SK-N-MC (cell line): ENCODE results near the gene RPUSD4.

Experiments used
- EZH2 ChIP-seq: fragments of 200-600 bp; sonication (generic); IDR thresholded peaks from one replicate; pipeline ENCODE4 v1.6.1; 2017; ENCODE audit warnings: antibody characterized with exemption
- FOXP2 ChIP-seq: optimal IDR thresholded peaks from 2 replicates; pipeline ENCODE3; 2011; ENCODE audit warnings: mild to moderate bottlenecking, moderate library complexity; ENCODE audit not compliant: insufficient read depth; ENCODE audit errors: extremely low read length, control extremely low read depth
- POLR2AphosphoS5 ChIP-seq: IDR thresholded peaks from 2 replicates; pipeline ENCODE4 v1.6.1; 2012; ENCODE audit warnings: mild to moderate bottlenecking, low read depth, low read length, borderline replicate concordance

DNA sequence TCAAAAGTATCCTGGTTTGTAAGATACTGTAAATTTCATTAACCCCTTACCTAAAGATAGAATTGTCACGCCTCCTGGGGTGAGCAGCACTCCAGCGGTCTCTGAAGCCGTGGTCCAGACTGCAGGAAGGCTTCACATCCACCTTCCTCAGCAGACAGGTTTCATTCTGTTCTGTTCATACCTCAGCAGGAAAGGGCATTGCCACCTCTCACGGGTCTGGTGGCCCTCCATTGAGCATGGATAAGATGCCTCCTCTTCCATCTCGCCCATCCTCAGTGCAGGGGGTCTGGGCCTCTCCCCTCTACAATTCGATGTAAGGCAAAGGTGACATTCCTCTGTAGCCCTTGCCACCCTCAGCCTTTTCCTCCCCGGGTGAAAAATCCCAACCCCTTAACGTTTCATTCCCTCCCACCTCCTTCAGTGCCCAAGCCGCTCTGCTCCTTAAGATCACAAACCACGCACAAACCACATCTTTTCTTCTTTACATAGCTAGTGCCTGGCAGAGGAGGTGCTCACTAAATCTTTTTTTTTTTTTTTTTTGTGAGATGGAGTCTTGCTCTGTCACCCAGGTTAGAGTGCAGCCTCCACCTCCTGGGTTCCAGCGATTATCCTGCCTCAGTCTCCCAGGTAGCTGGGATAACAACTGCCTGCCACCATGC lies 28.5 kb downstream of the RPUSD4 start:
- TF ChIP-seq POLR2AphosphoS5 (no peak), EZH2 (no peak), FOXP2 (no peak)
